BLaER1 treated with 17β-estradiol and CSF1 and Interleukin-3, amounts not matched to agents 10 nM and 100 nM (cell line): Measurements from ENCODE around the gene DUSP15.

Source experiments
- H3K27ac ChIP-seq, 11 experiments: shearing (Covaris generic); formaldehyde crosslinking; 2 replicates each; pipeline ENCODE4 v1.8.1; 2022
- H3K27me3 ChIP-seq, 11 experiments: shearing (Covaris generic); formaldehyde crosslinking; 2 replicates each; pipeline ENCODE4 v1.8.1; 2022
- H3K36me3 ChIP-seq, 11 experiments: shearing (Covaris generic); formaldehyde crosslinking; 2 replicates each; pipeline ENCODE4 v1.8.1; 2022
- H3K4me1 ChIP-seq, 10 experiments: shearing (Covaris generic); formaldehyde crosslinking; 2 replicates each; pipeline ENCODE4 v1.8.1; 2022
- H3K4me2 ChIP-seq, 11 experiments: shearing (Covaris generic); formaldehyde crosslinking; 2 replicates each; pipeline ENCODE4 v1.8.1; 2022
- H3K4me3 ChIP-seq, 10 experiments: shearing (Covaris generic); formaldehyde crosslinking; 2 replicates each; pipeline ENCODE4 v1.8.1; 2022
- H3K9ac ChIP-seq, 11 experiments: shearing (Covaris generic); formaldehyde crosslinking; 2 replicates each; pipeline ENCODE4 v1.8.1; 2022
- H3K9me3 ChIP-seq, 11 experiments: shearing (Covaris generic); formaldehyde crosslinking; replicated peaks in 1 of 11; 2 replicates each; pipeline ENCODE4 v1.8.1; 2022
- H4K20me1 ChIP-seq, 11 experiments: shearing (Covaris generic); formaldehyde crosslinking; 2 replicates each; pipeline ENCODE4 v1.8.1; 2022
- Cebpa-rat ChIP-seq, 11 experiments: shearing (Covaris generic); IDR thresholded peaks; 2 replicates each; pipeline ENCODE4 v1.8.1; 2022

DUSP15 gene

GRCh38 chr20:31840906-31841816 is 29.2 kb downstream of the DUSP15 start:
- TF ChIP-seq Cebpa-rat (IDR thresholded peaks at IDR 0.05), result no peak
- Histone ChIP-seq H3K27ac (no peak overlapping the region), H4K20me1 (peaks cover 0 to 93% (median 12%) of the 10 kb centered on the region in 11 experiments; a peak in 16 of 22 replicates), H3K36me3 (no peaks in the 10 kb centered on the region), H3K27me3 (peaks cover 0 to 80% (median 0%) of the 10 kb centered on the region in 11 experiments; a peak in 5 of 22 replicates), H3K4me2 (0 out of 22 replicates have a peak overlapping the region, but pooled peaks of 2 of the 11 experiments have one; percentile 77 to 78), H3K4me1 (peaks cover 47 to 84% (median 81%) of the 10 kb centered on the region in 10 experiments), H3K9me3 (no peaks in the 10 kb centered on the region), H3K4me3 (no peak overlapping the region), H3K9ac (no peak overlapping the region)

- no peak for TF ChIP-seq Cebpa-rat (IDR thresholded peaks at IDR 0.05)
- Histone ChIP-seq H3K9ac (no peak overlapping the region), H3K27me3 (peaks cover 0 to 92% (median 0%) of the 10 kb centered on the region in 11 experiments; a peak in 9 of 22 replicates), H3K4me2 (peak overlapping the region in 4 of 11 experiments; percentile 6 to 92 (median 16); a peak in 5 of 22 replicates), H3K4me1 (peaks cover 49 to 84% (median 81%) of the 10 kb centered on the region in 10 experiments), H3K27ac (no peak overlapping the region), H3K9me3 (no peaks in the 10 kb centered on the region), H3K4me3 (no peak overlapping the region), H4K20me1 (peaks cover 0 to 96% (median 23%) of the 10 kb centered on the region in 11 experiments; a peak in 19 of 22 replicates), H3K36me3 (no peaks in the 10 kb centered on the region)
Measured at GRCh38 chr20:31839782-31840487, 30.4 kb downstream of the DUSP15 start.

- no peak overlapping the region for H3K4me3 ChIP-seq
- 0 out of 22 replicates have a peak overlapping the region, but pooled peaks of 1 of the 11 experiments have one; percentile 7 for H3K27ac ChIP-seq
- H3K9ac ChIP-seq, result no peak overlapping the region
- no peaks in the 10 kb centered on the region for H3K9me3 ChIP-seq
- H3K27me3 ChIP-seq, result peaks cover 0 to 99% (median 0%) of the 10 kb centered on the region in 11 experiments; a peak in 9 of 22 replicates
- H3K4me1 ChIP-seq, result peaks cover 51 to 85% (median 82%) of the 10 kb centered on the region in 10 experiments
- peak overlapping the region in 10 of 11 experiments; percentile 69 to 92 (median 88); a peak in 19 of 22 replicates for H3K4me2 ChIP-seq
- no peak for TF ChIP-seq Cebpa-rat (IDR thresholded peaks at IDR 0.05)
- H3K36me3 ChIP-seq, result no peaks in the 10 kb centered on the region
- peaks cover 0 to 96% (median 28%) of the 10 kb centered on the region in 11 experiments; a peak in 19 of 22 replicates for H4K20me1 ChIP-seq
Measured at GRCh38 chr20:31838646-31839292, 31.6 kb downstream of the DUSP15 start.

- Histone ChIP-seq H3K9me3 (no peaks in the 10 kb centered on the region), H3K4me1 (peaks cover 49 to 84% (median 77%) of the 10 kb centered on the region in 10 experiments), H3K9ac (0 out of 22 replicates have a peak overlapping the region, but pooled peaks of 1 of the 11 experiments have one; percentile 9), H3K4me3 (no peak overlapping the region), H3K27ac (0 out of 22 replicates have a peak overlapping the region, but pooled peaks of 2 of the 11 experiments have one; percentile 5 to 7), H3K27me3 (peaks cover 0 to 95% (median 0%) of the 10 kb centered on the region in 11 experiments; a peak in 9 of 22 replicates), H3K36me3 (no peaks in the 10 kb centered on the region), H3K4me2 (peak overlapping the region; percentile 69 to 92 (median 87)), H4K20me1 (peaks cover 0 to 96% (median 28%) of the 10 kb centered on the region in 11 experiments; a peak in 19 of 22 replicates)
- no peak for TF ChIP-seq Cebpa-rat (IDR thresholded peaks at IDR 0.05)
Measured at GRCh38 chr20:31837896-31838397, 32.4 kb downstream of the DUSP15 start.

GRCh38 chr20:31836853-31837608 is 33.3 kb downstream of the DUSP15 start:
- peak overlapping the region; percentile 69 to 92 (median 87) for H3K4me2 ChIP-seq
- no peaks in the 10 kb centered on the region for H3K36me3 ChIP-seq
- no peaks in the 10 kb centered on the region for H3K9me3 ChIP-seq
- H3K4me1 ChIP-seq, result peaks cover 42 to 75% (median 68%) of the 10 kb centered on the region in 10 experiments
- no peak overlapping the region for H3K4me3 ChIP-seq
- peak overlapping the region in 2 of 11 experiments; percentile 15 to 28; a peak in 3 of 22 replicates for H3K9ac ChIP-seq
- peak overlapping the region in 1 of 11 experiments; percentile 49; a peak in 3 of 22 replicates for H3K27ac ChIP-seq
- H4K20me1 ChIP-seq, result peaks cover 0 to 90% (median 25%) of the 10 kb centered on the region in 11 experiments; a peak in 19 of 22 replicates
- peaks cover 0 to 94% (median 0%) of the 10 kb centered on the region in 11 experiments; a peak in 9 of 22 replicates for H3K27me3 ChIP-seq
- TF ChIP-seq Cebpa-rat (IDR thresholded peaks at IDR 0.05), result no peak

- Histone ChIP-seq H3K27ac (peak overlapping the region in 6 of 11 experiments; percentile 2 to 49 (median 27); a peak in 6 of 22 replicates), H4K20me1 (peaks cover 0 to 86% (median 25%) of the 10 kb centered on the region in 11 experiments; a peak in 19 of 22 replicates), H3K9me3 (no peaks in the 10 kb centered on the region), H3K4me3 (no peak overlapping the region), H3K27me3 (peaks cover 0 to 91% (median 0%) of the 10 kb centered on the region in 11 experiments; a peak in 9 of 22 replicates), H3K4me2 (peak overlapping the region; percentile 69 to 92 (median 87)), H3K9ac (peak overlapping the region in 4 of 11 experiments; percentile 9 to 20 (median 14); a peak in 7 of 22 replicates), H3K4me1 (peaks cover 42 to 70% (median 64%) of the 10 kb centered on the region in 10 experiments), H3K36me3 (no peaks in the 10 kb centered on the region)
- no peak for TF ChIP-seq Cebpa-rat (IDR thresholded peaks at IDR 0.05)
Measured at GRCh38 chr20:31835977-31836852, 34.1 kb downstream of the DUSP15 start.
